H1 (cell line): ENCODE data around the gene CNOT6. TPM values are rescaled to one million over a fixed set of nuclear protein-coding genes. Genes with fewer than 3 reads are reported as not detected.

Source experiments
- CBX5 ChIP-seq: fragments of 300-800, 300-1000 bp; sonication (generic); IDR thresholded peaks from 2 replicates; pipeline ENCODE4 v1.7.1; 2016; ENCODE audit warnings: antibody characterized with exemption, low read length, low read depth
- CBX8 ChIP-seq: fragments of 300-800, 300-1000 bp; sonication (generic); IDR thresholded peaks from 2 replicates; pipeline ENCODE4 v1.7.1; 2016; ENCODE audit warnings: low read depth, low read length, borderline replicate concordance
- CREB1 ChIP-seq: IDR thresholded peaks from 2 replicates; pipeline ENCODE4 v1.6.1; 2012; ENCODE audit warnings: inconsistent platforms
- CTBP2 ChIP-seq: IDR thresholded peaks from 2 replicates; pipeline ENCODE4 v1.7.0; 2011; ENCODE audit warnings: borderline replicate concordance, mild to moderate bottlenecking, moderate library complexity, mixed read lengths, low read length; ENCODE audit not compliant: insufficient read depth, insufficient read length
- FOSL1 ChIP-seq: IDR thresholded peaks from 2 replicates; pipeline ENCODE4 v1.6.1; 2011; ENCODE audit warnings: mild to moderate bottlenecking, low read depth, low read length, moderate library complexity; ENCODE audit not compliant: insufficient read depth
- GABPA ChIP-seq: IDR thresholded peaks from 2 replicates; pipeline ENCODE4 v1.6.1; 2011; ENCODE audit warnings: mild to moderate bottlenecking, low read length, moderate library complexity, borderline replicate concordance; ENCODE audit not compliant: insufficient read depth
- JUND ChIP-seq: IDR thresholded peaks from 2 replicates; pipeline ENCODE4 v1.6.1; 2011; ENCODE audit warnings: mild to moderate bottlenecking, improper control_type of control experiment, low read length
- KDM4A ChIP-seq: IDR thresholded peaks from one replicate; pipeline ENCODE4 v1.7.1; 2012; ENCODE audit warnings: low read depth, mild to moderate bottlenecking, moderate library complexity, low read length, inconsistent platforms; ENCODE audit not compliant: severe bottlenecking
- MAX ChIP-seq: IDR thresholded peaks from 2 replicates; pipeline ENCODE4 v1.6.1; 2012; ENCODE audit warnings: inconsistent platforms
- POLR2A ChIP-seq, 2 experiments: IDR thresholded peaks; 1 replicate in 1 of 2; 2 replicates in 1 of 2; pipeline ENCODE4 v1.6.1; 2011; ENCODE audit warnings: low read depth in 2 of 2, low read length in 2 of 2, mild to moderate bottlenecking in 2 of 2; ENCODE audit errors: control extremely low read depth in 1 of 2
- POLR2AphosphoS5 ChIP-seq: IDR thresholded peaks from 2 replicates; pipeline ENCODE4 v1.6.1; 2011; ENCODE audit warnings: low read depth, low read length
- RAD21 ChIP-seq, 2 experiments: IDR thresholded peaks in 1 of 2; conservative IDR thresholded peaks in 1 of 2; 2 replicates each; pipeline ENCODE4 v1.6.1; 2011; ENCODE audit warnings: low read depth in 2 of 2, low read length in 2 of 2, improper control_type of control experiment in 1 of 2, inconsistent platforms in 1 of 2, mild to moderate bottlenecking in 1 of 2, moderate library complexity in 1 of 2
- RFX5 ChIP-seq: IDR thresholded peaks from 2 replicates; pipeline ENCODE4 v1.6.1; 2011; ENCODE audit warnings: low read depth, low read length, improper control_type of control experiment, borderline replicate concordance
- TAF7 ChIP-seq: optimal IDR thresholded peaks from 2 replicates; pipeline ENCODE3; 2011; ENCODE audit warnings: low read depth, mild to moderate bottlenecking, inconsistent platforms, low read length, moderate library complexity, borderline replicate concordance
- TEAD4 ChIP-seq: IDR thresholded peaks from 2 replicates; pipeline ENCODE4 v1.6.1; 2012; ENCODE audit warnings: low read depth, low read length, inconsistent platforms, mixed read lengths
- YY1 ChIP-seq: IDR thresholded peaks from 2 replicates; pipeline ENCODE4 v1.6.1; 2011; ENCODE audit warnings: low read depth, mild to moderate bottlenecking, low read length
- polyA plus RNA-seq, 7 experiments: library from polyadenylated mRNA; depleted of rRNA in 3 of 7; stranded (reverse) in 5 of 7; unstranded in 2 of 7; fragments of >200 nt in 5 of 7; fragments of 200-250 nt in 2 of 7; gene quantifications; 1 replicate in 5 of 7; 2 replicates in 1 of 7; 4 replicates in 1 of 7; pipeline versions ENCODE4 v1.2.1 to v1.2.3, GENCODE V29; 2011 to 2013; ENCODE audit warnings: missing spikeins in 2 of 7, mixed read lengths in 2 of 7
- total RNA-seq: library from RNA; stranded (reverse); fragmentation: NEBNext Ultra II Directional; extraction: Animal tissue kit (Norgen Biotek cat#: 25700); gene quantifications from 2 replicates; pipeline ENCODE4 v1.2.1, GENCODE V29; 2021

The CNOT6 gene
- total and polyA plus RNA-seq, 2 of the 8 experiments (the other 6 are each of a cell fraction or from before 2014, with no cell fraction given): 10.7 to 45.4 TPM

GRCh38 chr5:180618829-180619562 is 124.8 kb downstream of the CNOT6 start (continued):
- TF ChIP-seq TEAD4: no peak
- no peak for TF ChIP-seq JUND
- TF ChIP-seq MAX: 0 out of 2 replicates have a peak, but pooled peaks have one; percentile 59
- TF ChIP-seq POLR2A (IDR thresholded peaks at IDR 0.05; ENCODE audit: control extremely low read depth in 1 of 2, low read depth in 2 of 2, low read length in 2 of 2): no peak
- TF ChIP-seq RAD21 (IDR thresholded peaks at IDR 0.05 in 1 of 2, conservative IDR thresholded peaks at IDR 0.05 in 1 of 2; ENCODE audit: low read depth in 2 of 2, low read length in 2 of 2): peak; percentile 4 to 21; a peak in 2 of 4 replicates
- peak; percentile 44; the same call in 1 of the 2 replicates for TF ChIP-seq POLR2AphosphoS5
- no peak for TF ChIP-seq RFX5
- no peak for TF ChIP-seq CBX8
- TF ChIP-seq FOSL1: no peak
- peak; percentile 57 for TF ChIP-seq TAF7
- peak; percentile 5; the same call in 1 of the 2 replicates for TF ChIP-seq YY1
- TF ChIP-seq GABPA: peak; percentile 12; the same call in 1 of the 2 replicates
- TF ChIP-seq KDM4A: peak; percentile 96
- TF ChIP-seq CTBP2: no peak
- no peak for TF ChIP-seq CBX5
- TF ChIP-seq CREB1: no peak
